Loucy (cell line): ENCODE results near the gene POU2AF2.

ENCODE experiments used
- H2AFZ ChIP-seq: fragments of 200-600 bp; sonication (generic); 2 replicates; pipeline ENCODE4 v1.6.0; 2016; ENCODE audit warnings: antibody characterized with exemption, mild to moderate bottlenecking, low read length, moderate library complexity
- H3F3A ChIP-seq: fragments of 200-600 bp; 2 replicates; pipeline ENCODE4 v1.6.0; 2016; ENCODE audit warnings: antibody characterized with exemption, low read depth, mild to moderate bottlenecking
- H3K27me3 ChIP-seq: fragments of 200-600 bp; sonication (generic); 2 replicates; pipeline ENCODE4 v1.6.1; 2014; ENCODE audit warnings: low read length, mild to moderate bottlenecking; ENCODE audit not compliant: insufficient read depth, poor library complexity, severe bottlenecking
- H3K36me3 ChIP-seq: fragments of 200-600 bp; sonication (generic); 2 replicates; pipeline ENCODE4 v1.6.1; 2016; ENCODE audit warnings: low read length; ENCODE audit not compliant: insufficient read depth
- H3K4me1 ChIP-seq: fragments of 200-600 bp; sonication (generic); 2 replicates; pipeline ENCODE4 v1.5.1; 2014; ENCODE audit warnings: low read length, mild to moderate bottlenecking; ENCODE audit not compliant: insufficient read depth, poor library complexity, severe bottlenecking
- H3K4me2 ChIP-seq: fragments of 200-600 bp; sonication (generic); 2 replicates; pipeline ENCODE4 v1.6.0; 2014; ENCODE audit warnings: antibody characterized with exemption, low read length, low read depth, mild to moderate bottlenecking; ENCODE audit not compliant: poor library complexity, severe bottlenecking
- H3K4me3 ChIP-seq: fragments of 200-600 bp; sonication (generic); 2 replicates; pipeline ENCODE4 v1.5.1; 2014; ENCODE audit warnings: low read length, mild to moderate bottlenecking, mixed read lengths; ENCODE audit not compliant: poor library complexity, severe bottlenecking
- H3K79me2 ChIP-seq: fragments of 200-600 bp; sonication (generic); 2 replicates; pipeline ENCODE4 v1.6.1; 2014; ENCODE audit warnings: low read length; ENCODE audit not compliant: insufficient read depth
- H3K9ac ChIP-seq: fragments of 200-600 bp; sonication (generic); 2 replicates; pipeline ENCODE4 v1.6.0; 2014; ENCODE audit warnings: mild to moderate bottlenecking, low read depth, low read length, moderate library complexity; ENCODE audit not compliant: poor library complexity, severe bottlenecking
- H3K9me2 ChIP-seq: fragments of 200-600 bp; sonication (generic); replicated peaks from 2 replicates; pipeline ENCODE4 v1.6.1; 2016; ENCODE audit warnings: low read depth, low read length, mixed read lengths
- H3K9me3 ChIP-seq: fragments of 200-600 bp; sonication (generic); 2 replicates; pipeline ENCODE4 v1.6.1; 2014; ENCODE audit warnings: mild to moderate bottlenecking, antibody characterized with exemption, low read length, low read depth; ENCODE audit not compliant: insufficient read depth
- H4K20me1 ChIP-seq: fragments of 200-600 bp; sonication (generic); 2 replicates; pipeline ENCODE4 v1.6.0; 2014; ENCODE audit warnings: antibody characterized with exemption, low read length, mild to moderate bottlenecking; ENCODE audit not compliant: insufficient read depth, poor library complexity, severe bottlenecking
- EZH2phosphoT487 ChIP-seq: fragments of 200-600 bp; IDR thresholded peaks from 2 replicates; pipeline ENCODE4 v1.6.1; 2018; ENCODE audit warnings: antibody characterized with exemption, mild to moderate bottlenecking, moderate library complexity, borderline replicate concordance
- TF ChIP-seq, protein P1 (sequence below): fragments of 200-600 bp; sonication (generic); conservative IDR thresholded peaks from 2 replicates; pipeline ENCODE4 v1.5.1; 2014; ENCODE audit warnings: mild to moderate bottlenecking, antibody characterized with exemption, low read length

The POU2AF2 gene

GRCh38 chr11:111329306-111330204, 84.0 kb downstream of the POU2AF2 start:
- Histone ChIP-seq H3K9ac (no peak overlapping the region), H3K9me2 (no peaks in the 10 kb centered on the region), H3K9me3 (no peaks in the 10 kb centered on the region), H3K27me3 (no peaks in the 10 kb centered on the region), H3K36me3 (no peaks in the 10 kb centered on the region), H3K4me1 (no peaks in the 10 kb centered on the region), H3K4me3 (no peak overlapping the region), H3F3A (no peaks in the 10 kb centered on the region), H2AFZ (no peak overlapping the region), H3K79me2 (no peaks in the 10 kb centered on the region), H3K4me2 (no peak overlapping the region), H4K20me1 (no peaks in the 10 kb centered on the region)
- TF ChIP-seq, protein P1, sequence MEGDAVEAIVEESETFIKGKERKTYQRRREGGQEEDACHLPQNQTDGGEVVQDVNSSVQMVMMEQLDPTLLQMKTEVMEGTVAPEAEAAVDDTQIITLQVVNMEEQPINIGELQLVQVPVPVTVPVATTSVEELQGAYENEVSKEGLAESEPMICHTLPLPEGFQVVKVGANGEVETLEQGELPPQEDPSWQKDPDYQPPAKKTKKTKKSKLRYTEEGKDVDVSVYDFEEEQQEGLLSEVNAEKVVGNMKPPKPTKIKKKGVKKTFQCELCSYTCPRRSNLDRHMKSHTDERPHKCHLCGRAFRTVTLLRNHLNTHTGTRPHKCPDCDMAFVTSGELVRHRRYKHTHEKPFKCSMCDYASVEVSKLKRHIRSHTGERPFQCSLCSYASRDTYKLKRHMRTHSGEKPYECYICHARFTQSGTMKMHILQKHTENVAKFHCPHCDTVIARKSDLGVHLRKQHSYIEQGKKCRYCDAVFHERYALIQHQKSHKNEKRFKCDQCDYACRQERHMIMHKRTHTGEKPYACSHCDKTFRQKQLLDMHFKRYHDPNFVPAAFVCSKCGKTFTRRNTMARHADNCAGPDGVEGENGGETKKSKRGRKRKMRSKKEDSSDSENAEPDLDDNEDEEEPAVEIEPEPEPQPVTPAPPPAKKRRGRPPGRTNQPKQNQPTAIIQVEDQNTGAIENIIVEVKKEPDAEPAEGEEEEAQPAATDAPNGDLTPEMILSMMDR: no peak
- TF ChIP-seq EZH2phosphoT487: no peak

DNA sequence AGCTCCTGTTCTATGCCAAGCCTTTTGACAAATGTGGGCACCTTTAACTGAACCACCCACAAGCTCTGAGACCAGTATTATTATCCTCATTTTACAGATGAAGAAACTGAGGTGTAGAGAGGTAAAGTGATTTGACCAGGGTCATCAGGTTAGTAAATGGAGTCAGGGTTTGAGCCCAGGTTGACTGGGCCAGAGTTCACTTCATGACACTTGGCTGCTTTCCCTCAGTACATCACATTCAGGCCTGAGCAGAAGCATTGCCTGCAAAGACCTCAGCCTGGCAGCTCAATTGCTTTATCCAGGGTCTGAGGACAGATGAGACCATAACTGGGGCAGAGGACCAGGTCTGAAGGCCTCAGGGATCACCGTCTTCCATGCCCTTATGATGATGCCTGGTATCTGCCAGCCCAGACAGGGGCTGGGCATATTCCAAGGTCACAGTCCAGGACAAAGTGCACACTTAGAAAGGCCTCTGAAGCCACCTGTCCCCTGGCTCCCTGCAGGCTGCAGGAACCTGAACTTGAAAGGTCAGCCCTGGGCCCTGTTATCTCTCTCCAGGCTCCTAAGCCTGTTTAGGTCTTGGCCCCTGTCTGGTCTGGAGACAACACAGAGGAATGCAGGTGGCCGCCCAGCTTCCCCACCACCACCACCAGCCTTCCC, 84.8 kb downstream of the POU2AF2 start:
- no peak for TF ChIP-seq EZH2phosphoT487
- TF ChIP-seq, protein P1: no peak
- Histone ChIP-seq H3K79me2 (no peaks in the 10 kb centered on the region), H3K9me2 (no peaks in the 10 kb centered on the region), H3K4me1 (no peaks in the 10 kb centered on the region), H3K9ac (no peak overlapping the region), H3K4me2 (no peak overlapping the region), H4K20me1 (no peaks in the 10 kb centered on the region), H3K36me3 (no peaks in the 10 kb centered on the region), H3K4me3 (no peak overlapping the region), H3K9me3 (no peaks in the 10 kb centered on the region), H3F3A (no peaks in the 10 kb centered on the region), H2AFZ (no peak overlapping the region), H3K27me3 (no peaks in the 10 kb centered on the region)

- no peak overlapping the region for H3K9ac ChIP-seq
- TF ChIP-seq EZH2phosphoT487: no peak
- TF ChIP-seq, protein P1: no peak
- H3K4me1 ChIP-seq: no peaks in the 10 kb centered on the region
- no peaks in the 10 kb centered on the region for H3K79me2 ChIP-seq
- no peak overlapping the region for H3K4me2 ChIP-seq
- no peaks in the 10 kb centered on the region for H3K36me3 ChIP-seq
- no peaks in the 10 kb centered on the region for H3K9me2 ChIP-seq
- no peaks in the 10 kb centered on the region for H4K20me1 ChIP-seq
- H3K9me3 ChIP-seq: no peaks in the 10 kb centered on the region
- H3K27me3 ChIP-seq: no peaks in the 10 kb centered on the region
- H3K4me3 ChIP-seq: no peak overlapping the region
- H2AFZ ChIP-seq: no peak overlapping the region
- H3F3A ChIP-seq: no peaks in the 10 kb centered on the region
Measured at GRCh38 chr11:111331711-111332479, 86.4 kb downstream of the POU2AF2 start.
